Kidney epithelial cell (primary cell): ENCODE results near the gene FUT6. TPM values are rescaled to one million over a fixed set of nuclear protein-coding genes. Genes with fewer than 3 reads are reported as not detected.
"Not testable (repeated sequence)": the region's sequence is repeated elsewhere in the genome, so short reads cannot be mapped to it uniquely, and the experiment has no call there.

Source experiments
- DNase-seq: peaks from one replicate; pipeline ENCODE4 v3.0.0-alpha.2; 2010; ENCODE audit warnings: low read depth
- H3K27me3 ChIP-seq: 2 replicates; pipeline ENCODE4 v1.6.0; 2011; ENCODE audit warnings: low read length; ENCODE audit not compliant: control insufficient read depth, insufficient read depth
- H3K36me3 ChIP-seq: 2 replicates; pipeline ENCODE4 v1.5.1; 2011; ENCODE audit warnings: low read length; ENCODE audit not compliant: control insufficient read depth, insufficient read depth
- H3K4me3 ChIP-seq: 2 replicates; pipeline ENCODE4 v1.5.1; 2011; ENCODE audit warnings: low read depth, mild to moderate bottlenecking, control low read depth, low read length
- CTCF ChIP-seq: IDR thresholded peaks from 2 replicates; pipeline ENCODE4 v1.5.1; 2011; ENCODE audit warnings: mild to moderate bottlenecking, moderate library complexity, low read length, control low read depth, inconsistent platforms; ENCODE audit not compliant: insufficient read depth, poor library complexity, severe bottlenecking
- total RNA-seq: library from RNA; depleted of rRNA; stranded (reverse); fragments of >200 nt; gene quantifications from 2 replicates; pipeline ENCODE4 v1.2.3, GENCODE V29; 2015

The FUT6 gene
- total RNA-seq, 1 donor from 2014 or later, result 0.84 TPM

GRCh38 chr19:5880196-5880595 is 40.7 kb upstream of the FUT6 start:
- no peak for DNase-seq
- H3K4me3 ChIP-seq, result no peak overlapping the region
- H3K27me3 ChIP-seq, result peaks cover 18% of the 10 kb centered on the region
- no peak for TF ChIP-seq CTCF
- H3K36me3 ChIP-seq, result no peaks in the 10 kb centered on the region

DNA sequence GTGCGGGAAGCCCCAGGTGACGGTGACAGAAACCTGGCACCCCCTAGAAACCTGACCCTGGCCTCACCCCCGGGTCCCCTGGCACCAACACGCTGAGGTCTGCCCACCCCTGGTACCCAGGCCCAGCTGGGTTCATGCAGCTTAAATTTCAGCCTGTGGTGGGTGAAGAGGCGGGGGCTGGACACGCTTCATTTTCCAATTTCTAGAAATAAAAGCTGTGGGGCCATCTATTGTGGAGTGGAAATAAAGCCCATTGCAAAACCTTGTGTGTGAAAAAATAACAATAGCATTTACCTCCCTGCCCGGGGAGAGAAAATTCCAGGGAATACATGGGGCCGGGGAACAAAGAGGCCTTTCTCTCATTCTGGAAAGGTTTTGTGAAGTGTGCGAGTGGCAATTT is 38.4 kb upstream of the FUT6 start:
- DNase-seq, result no peak
- Histone ChIP-seq H3K4me3 (no peak overlapping the region), H3K36me3 (no peaks in the 10 kb centered on the region), H3K27me3 (peaks cover 15% of the 10 kb centered on the region)
- no peak for TF ChIP-seq CTCF

- H3K4me3 ChIP-seq, result no peak overlapping the region
- no peak for TF ChIP-seq CTCF
Measured at GRCh38 chr19:5877427-5877826, 37.9 kb upstream of the FUT6 start.

DNA sequence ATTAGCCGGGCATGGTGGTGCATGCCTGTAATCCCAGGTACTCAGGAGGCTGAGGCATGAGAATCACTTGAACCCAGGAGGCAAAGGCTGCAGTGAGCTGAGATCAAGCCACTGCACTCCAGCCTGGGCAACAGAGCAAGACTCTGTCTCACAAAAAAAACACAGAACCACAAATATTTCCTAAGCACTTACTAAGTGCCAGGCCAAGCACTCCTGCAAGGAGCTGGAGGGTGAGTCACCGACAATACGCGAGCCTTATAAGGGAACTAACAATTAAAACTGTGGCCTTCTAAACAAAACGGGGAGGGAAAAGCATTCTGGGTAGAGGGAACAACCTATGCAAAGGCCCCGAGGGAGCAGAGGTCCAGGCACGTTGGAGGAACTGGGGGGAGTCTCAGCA is 35.0 kb upstream of the FUT6 start:
- not testable (repeated sequence) for H3K36me3 ChIP-seq, H3K4me3 ChIP-seq, DNase-seq, H3K27me3 ChIP-seq

More at GRCh38 chr19:5877427-5877826, 37.9 kb upstream of the FUT6 start:
- DNase-seq, result no peak
- H3K27me3 ChIP-seq, result peaks cover 15% of the 10 kb centered on the region
- no peaks in the 10 kb centered on the region for H3K36me3 ChIP-seq

- H3K36me3 ChIP-seq, result no peaks in the 10 kb centered on the region
- H3K27me3 ChIP-seq, result no peaks in the 10 kb centered on the region
- TF ChIP-seq CTCF, result no peak
- H3K4me3 ChIP-seq, result no peak overlapping the region
- no peak for DNase-seq
Measured at GRCh38 chr19:5873617-5874199, 34.2 kb upstream of the FUT6 start.

DNA sequence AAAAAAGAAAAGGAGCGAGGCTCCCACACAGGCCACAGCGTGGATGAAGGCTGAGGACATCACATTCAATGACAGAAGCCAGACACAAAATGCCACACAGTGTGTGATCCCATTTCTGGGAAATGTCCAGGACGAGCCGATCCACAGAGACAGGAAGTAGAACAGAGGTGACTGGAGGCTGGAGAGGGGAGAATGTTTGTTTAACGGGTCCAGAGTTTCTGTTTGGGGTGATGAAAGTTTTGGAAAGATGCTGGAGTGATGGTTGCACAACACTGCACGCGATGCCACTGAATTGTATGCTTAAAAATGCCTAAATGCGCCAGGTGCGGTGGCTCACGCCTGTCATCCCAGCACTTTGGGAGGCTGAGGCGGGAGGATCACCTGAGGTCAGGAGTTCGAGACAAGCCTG is 31.5 kb upstream of the FUT6 start:
- TF ChIP-seq CTCF, result no peak
- no peaks in the 10 kb centered on the region for H3K36me3 ChIP-seq

More for the DNA sequence above, 31.5 kb upstream of the FUT6 start:
- Histone ChIP-seq H3K4me3 (no peak overlapping the region), H3K27me3 (peaks cover 2% of the 10 kb centered on the region)
- no peak for DNase-seq
